Measurements from ENCODE around the gene MRNIP.
"Not testable (repeated sequence)": the region's sequence is repeated elsewhere in the genome, so short reads cannot be mapped to it uniquely, and the experiment has no call there.

MRNIP gene

GRCh38 chr5:179837076-179838011 is 21.3 kb downstream of the MRNIP start:
- DNase-seq: no peak

GRCh38 chr5:179836225-179837019 is 22.2 kb downstream of the MRNIP start:
- no peak for DNase-seq

GRCh38 chr5:179834871-179835270 is 23.7 kb downstream of the MRNIP start:
- not testable (repeated sequence) for DNase-seq

GRCh38 chr5:179834120-179834519 is 24.5 kb downstream of the MRNIP start:
- DNase-seq: no peak

GRCh38 chr5:179833709-179834070 is 24.9 kb downstream of the MRNIP start:
- DNase-seq: no peak

DNA sequence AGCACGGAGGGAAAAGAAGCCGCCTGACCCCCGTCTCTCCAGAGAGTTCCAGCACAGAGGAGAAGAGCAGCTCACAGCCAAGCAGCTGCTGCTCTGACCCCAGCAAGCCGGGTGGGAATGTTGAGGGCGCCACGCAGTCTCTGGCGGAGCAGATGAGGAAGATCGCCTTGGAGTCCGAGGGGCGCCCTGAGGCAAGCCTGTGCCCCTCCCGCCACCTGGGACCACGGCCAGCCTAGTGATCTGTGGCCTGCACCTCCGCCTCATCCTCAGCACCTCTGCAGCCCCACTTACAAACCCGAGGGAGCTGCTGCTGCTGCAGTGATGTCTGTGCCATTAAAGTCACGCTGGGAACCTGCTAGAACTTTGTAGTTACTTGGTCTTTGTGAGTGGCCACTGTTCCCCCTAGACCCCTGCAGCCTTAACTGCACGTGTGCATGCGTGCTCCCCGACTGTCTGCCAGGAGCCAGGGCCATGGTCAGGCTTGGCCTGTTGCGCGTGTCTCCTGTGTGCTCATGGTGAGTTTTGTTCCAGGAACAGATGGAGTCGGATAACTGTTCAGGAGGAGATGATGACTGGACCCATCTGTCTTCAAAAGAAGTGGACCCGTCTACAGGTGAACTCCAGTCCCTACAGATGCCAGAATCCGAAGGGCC is 25.4 kb downstream of the MRNIP start:
- DNase-seq: no peak

GRCh38 chr5:179832039-179832745 is 26.4 kb downstream of the MRNIP start:
- DNase-seq: no peak

GRCh38 chr5:179830818-179831468 is 27.7 kb downstream of the MRNIP start:
- DNase-seq: no peak

GRCh38 chr5:179829732-179830435 is 28.7 kb downstream of the MRNIP start:
- DNase-seq: no peak

GRCh38 chr5:179828756-179829421 is 29.7 kb downstream of the MRNIP start:
- DNase-seq: no peak

GRCh38 chr5:179827680-179828079 is 30.9 kb downstream of the MRNIP start:
- DNase-seq: peak; percentile 82

DNA sequence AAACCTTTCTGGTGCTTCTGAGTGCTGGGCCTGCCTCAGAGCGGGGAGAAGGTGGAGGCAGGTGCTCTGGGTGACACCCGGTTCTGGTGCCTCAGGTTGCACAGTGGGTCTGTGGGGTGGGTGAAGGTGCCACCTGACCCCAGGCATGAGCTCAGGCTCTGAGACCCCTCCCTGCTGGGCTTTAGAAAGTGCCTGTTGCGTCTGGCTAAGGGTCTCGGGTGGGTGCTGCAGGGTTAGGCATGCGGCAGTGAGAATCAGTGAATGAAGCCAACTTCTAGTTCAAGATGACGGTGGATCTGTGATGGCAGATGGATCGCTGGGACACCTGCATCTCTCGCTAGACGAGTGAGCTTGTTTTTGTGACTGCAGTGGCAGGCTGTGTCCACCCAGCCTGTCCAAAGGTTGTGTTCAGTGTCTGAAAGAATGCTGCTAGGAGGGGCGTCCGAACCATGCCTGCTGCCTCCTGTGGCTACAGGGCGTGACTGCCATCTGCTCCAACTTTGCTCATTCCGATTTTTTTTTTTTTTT is 32.9 kb downstream of the MRNIP start:
- no peak for DNase-seq

GRCh38 chr5:179824745-179825112 is 33.9 kb downstream of the MRNIP start:
- no peak for DNase-seq

- no peak for DNase-seq
Measured at GRCh38 chr5:179823937-179824744, 34.5 kb downstream of the MRNIP start.

DNA sequence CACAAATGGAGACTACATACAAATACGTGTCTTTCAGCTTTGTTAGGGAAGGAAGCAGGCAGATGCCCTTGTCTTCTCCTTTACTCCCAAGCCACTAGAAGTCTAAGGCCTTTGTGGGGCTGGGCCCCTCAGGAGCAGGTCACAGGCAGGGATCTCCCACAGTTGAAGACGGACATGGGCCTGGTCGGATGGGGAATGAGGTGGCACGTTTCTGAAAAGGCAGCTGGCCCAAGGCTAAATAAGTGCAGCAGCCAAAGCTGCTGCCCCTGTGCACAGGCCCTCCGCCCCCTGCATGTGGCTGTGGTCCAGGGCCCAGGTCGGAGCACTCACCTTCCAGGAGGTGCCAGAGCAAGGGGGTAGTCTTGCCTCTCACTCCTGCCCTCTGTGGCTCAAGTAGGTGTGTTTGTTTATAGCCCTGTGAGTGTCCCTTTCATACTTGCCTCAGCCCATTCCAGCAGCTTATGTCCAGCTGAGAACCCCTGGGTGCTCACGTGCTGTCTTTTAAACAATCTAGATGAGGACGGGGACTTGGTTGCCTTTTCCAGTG is 36.1 kb downstream of the MRNIP start:
- DNase-seq: no peak

DNA sequence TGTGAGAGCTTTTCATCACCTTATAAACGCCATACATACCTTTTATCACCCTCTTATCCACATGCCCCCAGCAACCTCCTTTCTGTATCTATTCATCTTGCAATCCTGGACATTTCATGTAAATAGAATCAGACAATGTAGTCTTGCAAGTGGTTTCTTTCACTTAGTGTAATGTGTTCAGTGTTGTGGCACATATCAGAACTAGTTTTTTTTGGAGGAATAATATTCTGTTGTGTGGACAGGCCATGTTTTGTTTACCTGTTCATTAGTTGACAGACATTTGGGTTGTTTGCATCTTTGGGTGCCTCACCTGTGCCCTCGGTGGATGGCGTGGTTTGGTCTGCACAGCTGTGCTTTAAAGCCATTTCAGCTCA is 36.6 kb downstream of the MRNIP start:
- no peak for DNase-seq

DNA sequence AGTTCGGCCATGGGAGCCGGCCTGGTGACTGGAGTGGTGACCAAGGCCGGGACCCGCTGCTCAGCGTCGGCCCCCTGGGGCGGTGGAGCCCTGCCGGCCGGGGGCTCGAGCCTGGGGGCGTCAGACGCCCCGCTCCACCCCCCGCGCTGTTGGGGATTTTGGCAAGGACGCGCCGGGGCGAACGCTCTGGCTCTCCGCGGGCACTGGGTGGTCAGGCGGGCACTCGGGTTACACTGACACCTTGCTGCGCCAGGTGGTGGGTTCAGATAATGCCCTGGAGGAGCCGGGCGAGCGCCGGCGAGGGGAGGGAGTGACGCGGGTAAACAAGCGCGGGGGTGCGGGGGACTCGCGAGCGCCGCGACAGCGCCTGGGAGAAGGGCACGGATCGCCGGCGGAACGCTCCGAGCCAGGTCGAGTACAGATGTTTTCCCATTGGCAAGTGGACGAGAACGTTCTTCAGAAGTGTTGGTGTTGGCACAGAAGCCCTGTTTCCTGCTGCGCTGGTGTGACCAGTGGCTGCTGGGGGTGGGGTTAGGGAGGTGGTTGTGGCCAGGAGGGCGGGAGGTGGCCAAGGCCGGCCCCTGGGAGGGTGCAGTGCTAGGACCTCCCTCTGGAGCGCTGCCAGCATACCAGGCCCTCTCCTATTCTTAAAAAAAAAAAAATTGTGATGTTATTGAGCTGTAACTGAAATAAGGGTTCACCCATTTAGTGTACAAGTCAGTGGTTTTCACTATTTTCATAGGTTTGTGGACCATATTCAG is 37.1 kb downstream of the MRNIP start:
- no peak for DNase-seq

DNA sequence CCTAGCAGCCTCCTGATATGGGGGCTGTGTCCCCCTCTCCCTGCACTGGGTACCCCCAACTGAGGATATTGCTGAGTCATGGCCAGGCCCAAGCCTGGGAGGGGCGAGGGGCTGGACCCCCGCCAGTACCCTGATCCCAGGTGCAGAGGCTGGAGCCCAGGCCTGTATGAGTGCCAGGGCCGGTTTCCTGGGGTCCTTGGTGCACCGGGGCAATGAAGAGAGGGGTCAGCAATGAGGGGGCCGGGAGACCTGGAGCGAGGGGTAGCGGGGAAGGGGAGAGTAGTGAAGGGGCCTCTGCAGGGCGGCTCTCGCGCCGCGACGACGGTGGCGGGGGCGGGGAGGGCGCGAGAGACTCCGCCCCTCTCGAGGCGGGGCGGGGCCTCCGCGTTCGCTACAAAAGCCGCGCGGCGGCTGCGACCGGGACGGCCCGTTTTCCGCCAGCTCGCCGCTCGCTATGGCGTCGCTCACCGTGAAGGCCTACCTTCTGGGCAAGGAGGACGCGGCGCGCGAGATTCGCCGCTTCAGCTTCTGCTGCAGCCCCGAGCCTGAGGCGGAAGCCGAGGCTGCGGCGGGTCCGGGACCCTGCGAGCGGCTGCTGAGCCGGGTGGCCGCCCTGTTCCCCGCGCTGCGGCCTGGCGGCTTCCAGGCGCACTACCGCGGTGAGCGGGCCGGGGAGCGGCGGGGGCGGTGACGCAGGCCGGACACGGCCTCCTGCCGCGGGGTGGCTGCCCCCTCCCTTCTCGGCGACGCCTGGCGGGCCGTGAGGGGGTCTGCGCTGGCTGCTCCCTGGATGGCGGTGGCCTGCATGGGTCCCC is 37.9 kb downstream of the MRNIP start, which contains the start of gene SQSTM1:
TSS of gene SQSTM1 (plus strand) at position 423 of the 815 bp plus-strand sequence. CDS start at position 455, 32 bp downstream.
- DNase-seq: no peak
